A549 (cell line): ENCODE data around the gene KLHL29. TPM values are rescaled to one million over a fixed set of nuclear protein-coding genes. Genes with fewer than 3 reads are reported as not detected.

Experiments used
- ATAC-seq, 2 experiments: fragments of 200-7000 bp in 1 of 2; fragments of >200 bp in 1 of 2; cut with Nextera tagmentation in 1 of 2; cut with Tn5 transposase in 1 of 2; 3 replicates each; pipeline versions ENCODE4 v1.8.0 to v1.9.1; 2018 to 2020; ENCODE audit warnings: mild to moderate bottlenecking in 1 of 2, moderate library complexity in 1 of 2
- CTCF ChIA-PET: fragments of 300-600 bp; sonication (Branson Sonifier 250); formaldehyde crosslinking; extraction: SDS; loops from one replicate; lab custom pipeline; 2021; ENCODE audit warnings: antibody characterized with exemption, inconsistent platforms; lab: Yijun Ruan, JAX
- POLR2A ChIA-PET: fragments of 350-600 bp; formaldehyde crosslinking; extraction: SDS; loops from one replicate; lab custom pipeline; 2021; ENCODE audit warnings: antibody characterized with exemption, inconsistent platforms; lab: Yijun Ruan, JAX
- DNase-seq, 2 experiments: peaks; one replicate each; pipeline versions ENCODE4 v3.0.0 to v3.0.0-alpha.2; 2011 to 2016; ENCODE audit warnings: low read depth in 1 of 2, low spot score in 1 of 2
- FAIRE-seq: peaks from 2 replicates; lab custom pipeline; 2011; peaks lifted over from hg19 to GRCh38; lab: Jason Lieb, UNC
- H3K27ac ChIP-seq, 2 experiments: fragments of >200 bp; sonication (Bioruptor Twin); formaldehyde crosslinking; 3 replicates each; pipeline ENCODE4 v1.5.1; 2016 to 2017
- H3K4me1 ChIP-seq: fragments of >200 bp; sonication (Bioruptor Twin); formaldehyde crosslinking; 3 replicates; pipeline ENCODE4 v1.6.1; 2016
- H3K4me2 ChIP-seq: fragments of >200 bp; sonication (Bioruptor Twin); formaldehyde crosslinking; 3 replicates; pipeline ENCODE4 v1.6.1; 2016
- H3K4me3 ChIP-seq: fragments of >200 bp; sonication (Bioruptor Twin); formaldehyde crosslinking; 3 replicates; pipeline ENCODE4 v1.5.1; 2016
- H3K9me3 ChIP-seq: fragments of >200 bp; sonication (Bioruptor Twin); formaldehyde crosslinking; 3 replicates; pipeline ENCODE4 v1.6.1; 2016
- BHLHE40 ChIP-seq: IDR thresholded peaks from 2 replicates; pipeline ENCODE4 v1.6.1; 2012; ENCODE audit warnings: low read depth, low read length, inconsistent platforms
- CEBPB ChIP-seq, 2 experiments: fragments of >200 bp in 1 of 2; sonication (Bioruptor Twin) in 1 of 2; formaldehyde crosslinking in 1 of 2; IDR thresholded peaks; 2 replicates each; pipeline ENCODE4 v1.6.1; 2012 to 2016
- CHD2 ChIP-seq: fragments of 150-350 bp; IDR thresholded peaks from 2 replicates; pipeline ENCODE4 v1.6.1; 2014; ENCODE audit warnings: low read length; ENCODE audit not compliant: partially characterized antibody
- CHD4 ChIP-seq: fragments of 200-600 bp; sonication (generic); IDR thresholded peaks from 2 replicates; pipeline ENCODE4 v1.6.1; 2016; ENCODE audit warnings: antibody characterized with exemption, mild to moderate bottlenecking, borderline replicate concordance
- EHF ChIP-seq: fragments of 250-450 bp; sonication (Bioruptor Pico); IDR thresholded peaks from 2 replicates; pipeline ENCODE4 v1.5.0; 2020; ENCODE audit warnings: mild to moderate bottlenecking
- EP300 ChIP-seq, 2 experiments: fragments of >200 bp; sonication (Bioruptor Twin); formaldehyde crosslinking; IDR thresholded peaks; 2 replicates in 1 of 2; 3 replicates in 1 of 2; pipeline ENCODE4 v1.6.1; 2016 to 2017
- ESRRA ChIP-seq: fragments of 150-350 bp; IDR thresholded peaks from 2 replicates; pipeline ENCODE4 v1.6.1; 2014; ENCODE audit warnings: mild to moderate bottlenecking, low read length, borderline replicate concordance
- FOSL2 ChIP-seq, 2 experiments: fragments of 450-650 bp in 1 of 2; fragments of >200 bp in 1 of 2; sonication (Bioruptor Twin) in 1 of 2; formaldehyde crosslinking; IDR thresholded peaks; 2 replicates each; pipeline versions ENCODE4 v1.5.0 to v1.6.1; 2016 to 2020; ENCODE audit warnings: mild to moderate bottlenecking in 1 of 2, moderate library complexity in 1 of 2
- GATA3 ChIP-seq: IDR thresholded peaks from 2 replicates; pipeline ENCODE4 v1.6.1; 2012; ENCODE audit warnings: borderline replicate concordance
- HDAC2 ChIP-seq: fragments of 200-600 bp; sonication (generic); IDR thresholded peaks from 2 replicates; pipeline ENCODE4 v1.6.1; 2016
- HOXB13 ChIP-seq: fragments of 250-450 bp; sonication (Bioruptor Pico); IDR thresholded peaks from 2 replicates; pipeline ENCODE4 v1.5.0; 2020; ENCODE audit warnings: low read depth, mild to moderate bottlenecking, moderate library complexity
- JUN ChIP-seq, 2 experiments: fragments of >200 bp; sonication (Bioruptor Twin); formaldehyde crosslinking; IDR thresholded peaks; 2 replicates in 1 of 2; 3 replicates in 1 of 2; pipeline ENCODE4 v1.6.1; 2016 to 2017
- JUNB ChIP-seq: fragments of >200 bp; sonication (Bioruptor Twin); formaldehyde crosslinking; IDR thresholded peaks from 2 replicates; pipeline ENCODE4 v1.6.1; 2016
- KDM5A ChIP-seq: fragments of 200-600 bp; sonication (generic); IDR thresholded peaks from 2 replicates; pipeline ENCODE4 v1.6.1; 2016; ENCODE audit warnings: antibody characterized with exemption, mild to moderate bottlenecking
- MAFK ChIP-seq: fragments of 450-650 bp; IDR thresholded peaks from 2 replicates; pipeline ENCODE4 v1.6.1; 2014; ENCODE audit not compliant: partially characterized antibody
- MAX ChIP-seq: IDR thresholded peaks from 2 replicates; pipeline ENCODE4 v1.6.1; 2012
- PHF8 ChIP-seq: fragments of 200-600 bp; sonication (generic); IDR thresholded peaks from 2 replicates; pipeline ENCODE4 v1.6.1; 2016; ENCODE audit warnings: low read depth, mild to moderate bottlenecking, antibody characterized with exemption, moderate library complexity, borderline replicate concordance
- POLR2AphosphoS2 ChIP-seq: conservative IDR thresholded peaks from 2 replicates; pipeline ENCODE4 v1.6.1; 2012; ENCODE audit warnings: low read length, improper control_type of control experiment, inconsistent platforms
- RFX5 ChIP-seq: fragments of 450-650 bp; IDR thresholded peaks from 2 replicates; pipeline ENCODE4 v1.7.1; 2014; ENCODE audit warnings: antibody characterized with exemption, mild to moderate bottlenecking, moderate library complexity
- TFCP2L1 ChIP-seq: fragments of 250-450 bp; sonication (Bioruptor Pico); IDR thresholded peaks from 2 replicates; pipeline ENCODE4 v1.5.0; 2021; ENCODE audit warnings: mild to moderate bottlenecking
- TP53 ChIP-seq: fragments of 250-450 bp; sonication (Bioruptor Pico); IDR thresholded peaks from 2 replicates; pipeline ENCODE4 v1.5.0; 2021; ENCODE audit warnings: mild to moderate bottlenecking, moderate library complexity
- ZC3H11A ChIP-seq: fragments of 450-650 bp; IDR thresholded peaks from 2 replicates; pipeline ENCODE4 v1.6.1; 2014; ENCODE audit warnings: antibody characterized with exemption, mild to moderate bottlenecking
- ZNF302 ChIP-seq: fragments of 250-450 bp; sonication (Bioruptor Pico); IDR thresholded peaks from 2 replicates; pipeline ENCODE4 v1.9.0; 2021; ENCODE audit warnings: inconsistent platforms, mild to moderate bottlenecking, moderate library complexity
- WGBS: methylation state at CpG from one replicate; pipeline ENCODE4 v1.1.6; 2017; ENCODE audit errors: missing lambda C conversion rate; 5-methylcytosine and 5-hydroxymethylcytosine counted together
- polyA plus RNA-seq, 4 experiments: library from polyadenylated mRNA; depleted of rRNA in 3 of 4; stranded (reverse); fragments of >200 nt; fragmentation: RNase III in 1 of 4; extraction: RNeasy Plus Mini Kit Qiagen cat#74134 plus additional on column Dnase treatment in 1 of 4; gene quantifications; 2 replicates in 3 of 4; 3 replicates in 1 of 4; pipeline ENCODE4 v1.2.3, GENCODE V29; 2011 to 2017
- TF ChIP-seq, protein P1 (sequence below): fragments of >200 bp; sonication (Bioruptor Twin); formaldehyde crosslinking; IDR thresholded peaks from 2 replicates; pipeline ENCODE4 v1.6.1; 2016
- TF ChIP-seq, protein P2 (sequence below): fragments of >200 bp; sonication (Bioruptor Twin); formaldehyde crosslinking; IDR thresholded peaks from 3 replicates; pipeline ENCODE4 v1.5.1; 2016
- TF ChIP-seq, protein P3 (sequence below): fragments of 200-600 bp; sonication (generic); IDR thresholded peaks from 2 replicates; pipeline ENCODE4 v1.6.1; 2016; ENCODE audit warnings: antibody characterized with exemption, mild to moderate bottlenecking, moderate library complexity
- TF ChIP-seq, protein P4 (sequence below): fragments of 450-650 bp; IDR thresholded peaks from 2 replicates; pipeline ENCODE4 v1.6.1; 2014; ENCODE audit warnings: antibody characterized with exemption

Gene KLHL29
- polyA plus RNA-seq, 2 of the 4 experiments (the other 2 are of a cell fraction): 1.3 to 2.5 TPM

DNA sequence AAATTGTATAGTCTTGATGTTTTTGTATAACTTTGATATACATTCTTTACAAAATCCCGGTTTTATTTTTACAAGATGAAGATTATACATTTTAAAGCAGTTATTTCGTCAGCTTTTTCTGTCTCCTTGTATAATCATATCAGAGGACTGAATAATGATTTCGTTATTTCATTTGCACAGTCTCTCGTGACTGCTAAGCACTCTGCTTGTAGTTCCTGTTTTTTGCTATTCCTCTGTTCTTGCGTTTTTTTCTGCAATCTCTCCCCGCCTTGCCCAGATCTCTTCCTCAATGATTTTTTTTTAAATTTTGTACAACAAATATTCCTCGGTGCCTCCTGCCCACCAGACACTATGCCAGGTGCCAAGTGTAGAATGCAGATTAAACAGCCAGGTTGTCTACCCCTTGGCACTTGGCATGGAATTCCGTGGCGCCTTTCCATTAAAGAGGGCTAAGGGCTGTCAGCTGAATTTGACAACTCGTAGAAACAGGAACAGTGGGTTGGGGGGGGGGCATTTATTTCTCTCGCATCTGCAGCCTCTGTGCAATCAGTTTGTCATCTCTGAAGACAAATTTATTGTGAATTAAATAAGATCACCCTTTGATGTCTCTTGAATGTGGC lies 69.6 kb downstream of the KLHL29 start:
- FAIRE-seq: no peak
- WGBS: 76% methylated on average over 11 of the region's 11 CpGs
- no peaks in the 10 kb centered on the region for H3K9me3 ChIP-seq
- TF ChIP-seq GATA3 (no peak), MAFK (no peak), FOSL2 (IDR thresholded peaks at IDR 0.05) (no peak), FOSL2 (CRISPR knock-in tag; IDR thresholded peaks at IDR 0.05) (no peak), BHLHE40 (no peak), CHD2 (no peak), TP53 (no peak), CHD4 (no peak), JUNB (no peak), ZC3H11A (no peak), PHF8 (no peak)
- TF ChIP-seq, protein P1, sequence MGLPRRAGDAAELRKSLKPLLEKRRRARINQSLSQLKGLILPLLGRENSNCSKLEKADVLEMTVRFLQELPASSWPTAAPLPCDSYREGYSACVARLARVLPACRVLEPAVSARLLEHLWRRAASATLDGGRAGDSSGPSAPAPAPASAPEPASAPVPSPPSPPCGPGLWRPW: no peak
- TF ChIP-seq, all 56 proteins: peak for 0
- Histone ChIP-seq H3K27ac (no peak overlapping the region), H3K4me3 (no peak overlapping the region), H3K4me2 (no peak overlapping the region), H3K4me1 (no peaks in the 10 kb centered on the region)
- no peak for DNase-seq
- ATAC-seq: no peak
- CTCF ChIA-PET: interaction anchor here (1.2 kb wide), 1 partner anchor 19 kb away, joined by 4 read pairs; no protein-coding TSS in a partner anchor
- POLR2A ChIA-PET: no interaction called here

GRCh38 chr2:23456396-23456795 lies 71.4 kb downstream of the KLHL29 start:
- FAIRE-seq (no peak), ATAC-seq (no peak), DNase-seq (no peak)
- WGBS: 90% methylated on average over 17 of the region's 17 CpGs
- no peak overlapping the region for H3K4me2 ChIP-seq
- H3K4me3 ChIP-seq: no peak overlapping the region
- H3K4me1 ChIP-seq: no peaks in the 10 kb centered on the region
- no peaks in the 10 kb centered on the region for H3K9me3 ChIP-seq
- ChIA-PET POLR2A (no interaction called here), CTCF (no interaction called here)
- TF ChIP-seq, protein P2, sequence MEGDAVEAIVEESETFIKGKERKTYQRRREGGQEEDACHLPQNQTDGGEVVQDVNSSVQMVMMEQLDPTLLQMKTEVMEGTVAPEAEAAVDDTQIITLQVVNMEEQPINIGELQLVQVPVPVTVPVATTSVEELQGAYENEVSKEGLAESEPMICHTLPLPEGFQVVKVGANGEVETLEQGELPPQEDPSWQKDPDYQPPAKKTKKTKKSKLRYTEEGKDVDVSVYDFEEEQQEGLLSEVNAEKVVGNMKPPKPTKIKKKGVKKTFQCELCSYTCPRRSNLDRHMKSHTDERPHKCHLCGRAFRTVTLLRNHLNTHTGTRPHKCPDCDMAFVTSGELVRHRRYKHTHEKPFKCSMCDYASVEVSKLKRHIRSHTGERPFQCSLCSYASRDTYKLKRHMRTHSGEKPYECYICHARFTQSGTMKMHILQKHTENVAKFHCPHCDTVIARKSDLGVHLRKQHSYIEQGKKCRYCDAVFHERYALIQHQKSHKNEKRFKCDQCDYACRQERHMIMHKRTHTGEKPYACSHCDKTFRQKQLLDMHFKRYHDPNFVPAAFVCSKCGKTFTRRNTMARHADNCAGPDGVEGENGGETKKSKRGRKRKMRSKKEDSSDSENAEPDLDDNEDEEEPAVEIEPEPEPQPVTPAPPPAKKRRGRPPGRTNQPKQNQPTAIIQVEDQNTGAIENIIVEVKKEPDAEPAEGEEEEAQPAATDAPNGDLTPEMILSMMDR: no peak
- no peak for TF ChIP-seq BHLHE40
- TF ChIP-seq JUN (IDR thresholded peaks at IDR 0.05): no peak
- no peak for TF ChIP-seq EHF (CRISPR knock-in tag)
- TF ChIP-seq, protein P3, sequence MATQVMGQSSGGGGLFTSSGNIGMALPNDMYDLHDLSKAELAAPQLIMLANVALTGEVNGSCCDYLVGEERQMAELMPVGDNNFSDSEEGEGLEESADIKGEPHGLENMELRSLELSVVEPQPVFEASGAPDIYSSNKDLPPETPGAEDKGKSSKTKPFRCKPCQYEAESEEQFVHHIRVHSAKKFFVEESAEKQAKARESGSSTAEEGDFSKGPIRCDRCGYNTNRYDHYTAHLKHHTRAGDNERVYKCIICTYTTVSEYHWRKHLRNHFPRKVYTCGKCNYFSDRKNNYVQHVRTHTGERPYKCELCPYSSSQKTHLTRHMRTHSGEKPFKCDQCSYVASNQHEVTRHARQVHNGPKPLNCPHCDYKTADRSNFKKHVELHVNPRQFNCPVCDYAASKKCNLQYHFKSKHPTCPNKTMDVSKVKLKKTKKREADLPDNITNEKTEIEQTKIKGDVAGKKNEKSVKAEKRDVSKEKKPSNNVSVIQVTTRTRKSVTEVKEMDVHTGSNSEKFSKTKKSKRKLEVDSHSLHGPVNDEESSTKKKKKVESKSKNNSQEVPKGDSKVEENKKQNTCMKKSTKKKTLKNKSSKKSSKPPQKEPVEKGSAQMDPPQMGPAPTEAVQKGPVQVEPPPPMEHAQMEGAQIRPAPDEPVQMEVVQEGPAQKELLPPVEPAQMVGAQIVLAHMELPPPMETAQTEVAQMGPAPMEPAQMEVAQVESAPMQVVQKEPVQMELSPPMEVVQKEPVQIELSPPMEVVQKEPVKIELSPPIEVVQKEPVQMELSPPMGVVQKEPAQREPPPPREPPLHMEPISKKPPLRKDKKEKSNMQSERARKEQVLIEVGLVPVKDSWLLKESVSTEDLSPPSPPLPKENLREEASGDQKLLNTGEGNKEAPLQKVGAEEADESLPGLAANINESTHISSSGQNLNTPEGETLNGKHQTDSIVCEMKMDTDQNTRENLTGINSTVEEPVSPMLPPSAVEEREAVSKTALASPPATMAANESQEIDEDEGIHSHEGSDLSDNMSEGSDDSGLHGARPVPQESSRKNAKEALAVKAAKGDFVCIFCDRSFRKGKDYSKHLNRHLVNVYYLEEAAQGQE: no peak
- TF ChIP-seq CHD2: no peak
- TF ChIP-seq POLR2AphosphoS2: no peak
- TF ChIP-seq KDM5A: no peak
- no peak for TF ChIP-seq TFCP2L1 (CRISPR knock-in tag)
- no peak for TF ChIP-seq ZNF302 (CRISPR knock-in tag)
- TF ChIP-seq HOXB13 (CRISPR knock-in tag): no peak
- no peak for TF ChIP-seq RFX5
- TF ChIP-seq, protein P4, sequence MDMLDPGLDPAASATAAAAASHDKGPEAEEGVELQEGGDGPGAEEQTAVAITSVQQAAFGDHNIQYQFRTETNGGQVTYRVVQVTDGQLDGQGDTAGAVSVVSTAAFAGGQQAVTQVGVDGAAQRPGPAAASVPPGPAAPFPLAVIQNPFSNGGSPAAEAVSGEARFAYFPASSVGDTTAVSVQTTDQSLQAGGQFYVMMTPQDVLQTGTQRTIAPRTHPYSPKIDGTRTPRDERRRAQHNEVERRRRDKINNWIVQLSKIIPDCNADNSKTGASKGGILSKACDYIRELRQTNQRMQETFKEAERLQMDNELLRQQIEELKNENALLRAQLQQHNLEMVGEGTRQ: no peak
- TF ChIP-seq HDAC2: no peak
- no peak for TF ChIP-seq FOSL2 (IDR thresholded peaks at IDR 0.05)
- TF ChIP-seq FOSL2 (CRISPR knock-in tag; IDR thresholded peaks at IDR 0.05): no peak
- no peak for TF ChIP-seq CEBPB (IDR thresholded peaks at IDR 0.05)
- no peak for TF ChIP-seq ESRRA
- TF ChIP-seq EP300 (IDR thresholded peaks at IDR 0.05): no peak
- no peak for TF ChIP-seq MAX
- no peak overlapping the region for H3K27ac ChIP-seq
